HG02885 (cell line): Measurements from ENCODE around the gene CIT.
A peak's percentile ranks its signal among the peaks of the same experiment; 100 is the strongest.
"Not testable (repeated sequence)": the region's sequence is repeated elsewhere in the genome, so short reads cannot be mapped to it uniquely, and the experiment has no call there.

Source experiments
- ATAC-seq: cut with Tn5 transposase; IDR thresholded peaks from one replicate; pipeline ENCODE4 v1.9.1; 2021; ENCODE audit warnings: mild to moderate bottlenecking; ENCODE audit not compliant: unreplicated experiment, poor library complexity

The CIT gene

DNA sequence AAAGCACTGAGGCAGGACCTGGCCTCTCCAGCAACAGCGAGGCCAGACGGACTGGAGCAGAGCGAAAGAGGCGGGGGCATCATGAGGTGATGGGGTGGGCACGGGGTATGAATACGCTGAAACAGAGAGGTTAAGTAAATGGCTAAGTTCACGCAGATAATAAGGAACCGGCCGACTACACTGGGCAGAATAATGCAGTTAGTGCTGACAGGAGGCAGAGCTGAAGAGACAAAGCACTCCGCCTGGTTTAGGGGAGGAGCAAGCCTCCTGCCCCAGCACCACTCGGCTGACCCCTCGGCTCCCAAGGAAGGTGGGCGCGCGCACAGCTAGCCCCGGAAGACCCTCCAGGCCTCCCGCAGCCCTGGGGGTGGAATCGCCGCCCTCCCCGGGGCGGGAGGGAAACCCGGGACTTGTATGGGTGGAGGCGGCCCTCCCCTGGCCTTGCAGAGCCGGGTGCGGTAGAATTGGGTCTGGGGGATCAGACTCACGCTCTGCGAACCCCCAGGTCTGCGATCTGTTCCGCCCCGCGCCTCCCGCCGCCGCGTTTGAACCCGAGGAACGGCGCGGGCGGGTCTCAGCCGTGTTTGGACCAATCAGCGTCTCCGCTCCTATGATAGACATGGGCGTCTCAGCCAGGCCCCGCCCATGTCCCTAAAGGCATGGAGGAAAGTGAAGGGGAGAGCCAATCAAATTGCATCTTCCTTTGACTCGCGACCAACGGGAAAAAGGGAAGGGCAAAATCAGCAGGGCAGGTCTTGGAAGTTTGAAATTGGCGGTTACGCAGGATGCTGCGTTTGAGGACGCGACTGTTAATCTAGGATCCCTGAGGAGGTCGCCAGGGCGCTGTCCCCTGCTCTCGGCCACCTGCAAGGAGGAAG lies at the start of gene CIT:
TSS of gene CIT (minus strand) at position 560 of the 878 bp plus-strand sequence. CDS start 1,152 bp downstream, outside the sequence.
- ATAC-seq = peak; percentile 99

- no peak for ATAC-seq
Measured at GRCh38 chr12:119925269-119925668, 48.1 kb upstream of the CIT start.

GRCh38 chr12:119920064-119920463 lies 42.9 kb upstream of the CIT start:
- ATAC-seq = no peak

DNA sequence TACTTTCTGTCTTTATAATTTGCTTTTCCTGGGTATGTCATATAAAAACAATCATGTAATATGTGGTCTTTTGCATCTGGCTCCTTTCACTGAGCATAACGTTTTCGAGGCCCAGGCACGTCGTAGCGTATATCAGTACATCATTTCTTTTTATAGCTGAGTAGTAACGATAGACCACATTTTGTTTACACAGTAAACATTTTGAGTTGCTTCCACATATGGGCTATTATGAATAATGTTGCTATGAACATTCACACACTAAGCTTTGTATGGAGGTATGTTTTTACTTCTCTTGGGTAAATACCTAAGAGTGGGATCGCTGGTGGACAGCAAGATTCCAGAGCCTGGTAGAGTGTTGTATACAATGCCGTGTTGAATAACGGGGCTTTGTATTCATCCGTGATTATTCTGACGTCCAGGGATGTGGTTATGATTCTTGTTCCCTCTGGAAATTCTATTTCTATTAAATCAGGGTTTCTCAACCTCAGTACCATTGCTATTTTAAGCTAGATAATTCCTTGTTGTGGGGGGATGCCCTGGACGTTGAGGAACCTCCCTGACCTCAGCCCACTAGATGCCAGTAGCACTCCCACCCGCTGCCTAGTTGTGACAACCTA lies 38.9 kb upstream of the CIT start:
- ATAC-seq = no peak

GRCh38 chr12:119914666-119915065 lies 37.5 kb upstream of the CIT start:
- ATAC-seq = no peak

GRCh38 chr12:119913536-119914330 lies 36.6 kb upstream of the CIT start:
- no peak for ATAC-seq

- no peak for ATAC-seq
Measured at GRCh38 chr12:119911182-119911581, 34.1 kb upstream of the CIT start.

- ATAC-seq = no peak
Measured at GRCh38 chr12:119910586-119910985, 33.5 kb upstream of the CIT start.

- ATAC-seq = no peak
Measured at GRCh38 chr12:119902084-119902509, 25.0 kb upstream of the CIT start.

DNA sequence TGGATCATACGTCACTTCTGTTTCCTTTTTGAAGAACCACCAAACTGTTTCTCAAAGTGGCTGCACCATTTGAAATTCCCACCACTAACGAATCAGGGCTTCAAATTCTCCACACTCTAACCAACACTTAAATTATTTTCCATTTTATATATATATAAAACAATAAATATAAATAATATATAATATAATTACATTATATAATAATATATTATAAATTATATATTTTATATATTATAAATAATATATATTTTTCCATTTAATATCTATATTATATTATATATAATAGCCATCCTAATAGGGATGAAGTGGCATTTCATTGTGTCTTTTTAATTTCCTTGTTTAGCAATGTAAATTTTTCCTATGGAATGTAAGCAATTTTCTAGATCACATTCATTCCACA lies 24.6 kb upstream of the CIT start:
- ATAC-seq = no peak

GRCh38 chr12:119894916-119895315 lies 17.8 kb upstream of the CIT start:
- no peak for ATAC-seq

GRCh38 chr12:119892611-119893010 lies 15.5 kb upstream of the CIT start:
- ATAC-seq = not testable (repeated sequence)

- no peak for ATAC-seq
Measured at GRCh38 chr12:119885549-119885948, 8.4 kb upstream of the CIT start.

GRCh38 chr12:119883791-119884190 lies 6.7 kb upstream of the CIT start:
- ATAC-seq = not testable (repeated sequence)

DNA sequence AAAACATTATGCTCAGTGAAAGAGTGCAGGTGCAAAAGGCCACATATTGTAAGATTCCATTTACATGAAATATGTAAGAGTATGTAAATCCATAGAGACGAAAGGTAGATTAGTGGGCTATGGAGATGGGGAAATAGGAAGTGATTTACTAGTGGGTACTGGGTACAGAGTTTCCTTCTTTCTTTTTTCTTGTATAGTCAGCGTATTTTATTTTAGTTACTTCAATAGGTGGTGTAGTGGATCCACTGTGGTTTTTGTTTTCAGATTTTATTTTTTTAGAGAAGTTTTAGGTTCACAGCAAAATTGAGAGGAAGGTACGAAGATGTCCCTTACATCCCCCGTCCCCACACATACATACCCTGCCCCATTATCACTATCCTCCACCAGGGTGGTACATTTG lies 6.1 kb upstream of the CIT start:
- ATAC-seq = no peak

DNA sequence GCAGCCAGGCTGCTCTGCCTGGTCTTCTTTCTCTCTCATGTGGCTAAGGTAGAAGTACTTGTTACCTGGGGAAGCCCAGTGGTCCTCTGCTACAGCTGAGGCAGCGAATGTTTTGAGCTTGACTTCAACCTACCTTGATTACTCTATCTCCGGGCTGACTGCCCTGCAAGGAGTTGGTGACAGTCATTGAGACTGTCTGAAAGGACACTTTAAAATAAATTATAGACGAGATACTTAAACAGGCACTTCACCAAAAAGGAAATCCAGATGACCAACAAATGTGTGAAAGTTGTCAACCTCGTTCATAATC lies 474 bp upstream of the CIT start:
- peak; percentile 53 for ATAC-seq

DNA sequence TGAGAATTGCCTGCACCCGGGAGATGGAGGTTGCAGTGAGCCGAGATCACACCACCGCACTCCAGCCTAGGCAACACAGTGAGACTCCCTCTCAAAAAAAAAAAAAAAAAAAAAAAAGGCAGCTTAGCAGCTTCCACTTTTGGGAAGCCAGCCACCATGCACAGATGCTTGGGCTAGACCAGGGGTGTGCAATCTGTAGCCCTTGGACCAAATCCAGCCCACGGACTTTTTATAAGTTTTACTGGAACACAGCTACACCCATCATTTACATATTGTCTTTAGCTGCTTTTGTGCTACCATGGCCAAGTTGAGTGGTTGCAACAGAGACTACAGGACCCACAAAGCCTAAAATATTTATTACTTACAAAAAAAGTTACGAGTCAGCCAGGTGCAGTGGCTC lies 6.7 kb downstream of the CIT start:
- ATAC-seq = no peak

DNA sequence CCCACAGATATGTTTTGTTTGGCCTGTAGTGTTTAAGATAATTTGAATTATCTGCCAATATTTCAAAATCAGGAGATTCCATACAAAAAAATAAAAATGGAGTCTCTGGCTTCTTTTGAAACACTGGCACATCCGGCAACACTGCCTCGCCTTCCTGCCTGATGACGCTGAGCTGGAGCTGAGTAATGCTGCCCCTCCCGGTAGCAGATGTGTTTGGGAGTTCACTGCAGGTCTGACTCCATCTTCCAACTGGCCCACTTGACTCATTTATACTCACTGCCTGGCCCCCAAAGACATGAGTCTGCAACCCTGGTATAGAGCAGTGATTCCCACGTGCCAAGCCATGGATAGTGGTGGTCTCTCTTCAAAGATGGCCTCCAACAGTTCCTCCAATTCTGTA lies 7.4 kb downstream of the CIT start:
- ATAC-seq = no peak

DNA sequence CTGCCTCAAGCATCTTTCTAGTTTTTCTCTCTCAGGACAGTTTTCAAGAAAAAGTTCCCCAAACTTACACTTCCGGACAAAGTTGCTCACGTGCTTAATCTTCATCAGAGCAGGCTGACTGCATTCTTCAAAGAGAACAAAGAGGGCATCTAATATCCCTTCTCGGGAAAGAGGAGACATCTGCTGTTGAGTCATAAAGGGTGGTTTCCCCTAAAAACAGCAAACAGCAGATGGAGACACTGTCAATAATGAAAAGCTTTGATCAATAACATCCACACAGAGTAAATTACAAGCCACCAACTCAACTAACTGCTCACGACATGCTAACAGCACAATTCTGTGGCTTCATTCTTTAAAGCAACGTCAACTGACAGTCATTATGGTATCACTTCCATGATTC lies 8.1 kb downstream of the CIT start:
- no peak for ATAC-seq

- no peak for ATAC-seq
Measured at GRCh38 chr12:119864591-119864990, 12.5 kb downstream of the CIT start.

GRCh38 chr12:119859241-119859640 lies 17.9 kb downstream of the CIT start:
- ATAC-seq = no peak
